Measurements from ENCODE around the gene IPP. TPM values are rescaled to one million over a fixed set of nuclear protein-coding genes. Genes with fewer than 3 reads are reported as not detected.

IPP gene
- total and polyA plus RNA-seq, 4 donors, result 18.5 to 23.2 (median 20.8) TPM

DNA sequence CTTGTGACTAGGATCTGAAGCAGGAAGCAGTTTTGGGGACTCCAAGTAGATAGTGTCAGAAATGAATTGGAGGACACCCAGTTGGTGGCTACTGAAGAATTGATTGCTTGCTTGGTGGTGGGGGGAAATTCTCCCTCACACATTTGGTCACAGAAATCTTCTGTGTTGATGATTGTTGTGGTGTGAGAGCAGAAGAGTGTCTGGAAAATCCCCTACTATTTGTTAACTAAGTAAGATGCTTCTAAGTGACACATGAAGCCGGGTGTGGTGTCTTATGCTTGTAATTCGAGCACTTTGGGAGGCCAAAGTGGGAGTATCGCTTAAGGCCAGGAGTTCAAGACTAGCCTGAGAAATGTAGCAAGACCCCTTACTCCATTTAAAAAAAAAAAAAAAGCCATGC is 22.5 kb upstream of the IPP start:
- no peak for DNase-seq (ENCODE audit: low read depth in 4 of 6, low spot score in 6 of 6)
- Histone ChIP-seq H3K9me3 (ENCODE audit: control insufficient read depth, insufficient read depth, low read length) (no peaks in the 10 kb centered on the region), H3K36me3 (ENCODE audit: control insufficient read depth, insufficient read depth, low read length) (no peaks in the 10 kb centered on the region), H3K4me1 (ENCODE audit: control insufficient read depth, insufficient read depth, low read length) (no peaks in the 10 kb centered on the region), H3K4me3 (ENCODE audit: low read depth, low read length) (no peak overlapping the region), H3K27me3 (ENCODE audit: control insufficient read depth, insufficient read depth, low read length) (no peaks in the 10 kb centered on the region), H3K27ac (ENCODE audit: low read depth, low read length) (no peak overlapping the region)
- no CpG with 5 or more reads among the region's 3 CpGs for WGBS (ENCODE audit: insufficient coverage)

DNA sequence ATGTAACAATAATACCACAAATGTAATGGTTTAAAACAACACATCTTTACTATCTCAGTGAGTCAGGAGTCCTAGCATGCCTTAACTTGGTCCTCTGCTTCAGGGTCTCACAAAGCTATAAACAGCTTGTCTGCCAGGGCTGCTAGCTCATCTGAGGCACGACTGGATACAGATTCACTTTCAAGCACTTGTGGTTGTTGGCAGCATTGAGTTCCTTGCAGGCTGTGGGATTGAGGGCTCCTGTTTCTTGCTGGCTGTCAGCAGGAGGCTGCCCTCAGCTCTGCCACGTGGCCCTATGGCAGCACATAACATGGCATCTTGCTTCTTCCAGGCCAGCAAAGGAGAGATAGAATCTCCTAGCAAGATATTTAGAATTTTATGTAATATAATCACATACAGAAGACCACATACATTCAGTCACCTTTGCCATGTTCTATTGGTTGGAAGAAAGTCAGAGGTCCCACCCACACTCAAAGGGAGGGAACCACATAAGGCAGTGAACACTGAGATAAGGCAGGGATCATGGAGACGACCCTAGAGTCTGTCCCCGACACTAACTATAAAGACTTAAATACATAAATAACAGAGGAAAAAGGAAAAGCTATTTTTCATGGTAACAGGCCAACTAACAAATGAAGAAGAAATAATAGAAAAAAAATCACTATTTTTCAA is 18.9 kb upstream of the IPP start:
- no peaks in the 10 kb centered on the region for H3K4me1 ChIP-seq (ENCODE audit: control insufficient read depth, insufficient read depth, low read length)
- DNase-seq (ENCODE audit: low read depth in 4 of 6, low spot score in 6 of 6), result peak in 1 of 6 donors; percentile 9

GRCh38 chr1:45767035-45767434 is 16.6 kb upstream of the IPP start:
- no peak overlapping the region for H3K4me3 ChIP-seq (ENCODE audit: low read depth, low read length)
- WGBS (ENCODE audit: insufficient coverage), result 80% methylated on average over 1 of the region's 6 CpGs
- H3K4me1 ChIP-seq (ENCODE audit: control insufficient read depth, insufficient read depth, low read length), result no peaks in the 10 kb centered on the region
- no peaks in the 10 kb centered on the region for H3K36me3 ChIP-seq (ENCODE audit: control insufficient read depth, insufficient read depth, low read length)
- no peak overlapping the region for H3K27ac ChIP-seq (ENCODE audit: low read depth, low read length)
- H3K27me3 ChIP-seq (ENCODE audit: control insufficient read depth, insufficient read depth, low read length), result no peaks in the 10 kb centered on the region
- H3K9me3 ChIP-seq (ENCODE audit: control insufficient read depth, insufficient read depth, low read length), result no peaks in the 10 kb centered on the region
- no peak for DNase-seq (ENCODE audit: low read depth in 4 of 6, low spot score in 6 of 6)

More for the DNA sequence above, 18.9 kb upstream of the IPP start:
- no peaks in the 10 kb centered on the region for H3K27me3 ChIP-seq (ENCODE audit: control insufficient read depth, insufficient read depth, low read length)
- H3K9me3 ChIP-seq (ENCODE audit: control insufficient read depth, insufficient read depth, low read length), result no peaks in the 10 kb centered on the region
- 20% methylated on average over 1 of the region's 4 CpGs for WGBS (ENCODE audit: insufficient coverage)
- no peak overlapping the region for H3K27ac ChIP-seq (ENCODE audit: low read depth, low read length)
- H3K36me3 ChIP-seq (ENCODE audit: control insufficient read depth, insufficient read depth, low read length), result no peaks in the 10 kb centered on the region
- no peak overlapping the region for H3K4me3 ChIP-seq (ENCODE audit: low read depth, low read length)

GRCh38 chr1:45765999-45766792 is 15.7 kb upstream of the IPP start:
- no peak overlapping the region for H3K27ac ChIP-seq (ENCODE audit: low read depth, low read length)
- DNase-seq (ENCODE audit: low read depth in 4 of 6, low spot score in 6 of 6), result no peak
- no peaks in the 10 kb centered on the region for H3K36me3 ChIP-seq (ENCODE audit: control insufficient read depth, insufficient read depth, low read length)
- WGBS (ENCODE audit: insufficient coverage), result 100% methylated on average over 2 of the region's 13 CpGs
- no peaks in the 10 kb centered on the region for H3K4me1 ChIP-seq (ENCODE audit: control insufficient read depth, insufficient read depth, low read length)
- H3K4me3 ChIP-seq (ENCODE audit: low read depth, low read length), result no peak overlapping the region
- H3K27me3 ChIP-seq (ENCODE audit: control insufficient read depth, insufficient read depth, low read length), result no peaks in the 10 kb centered on the region
- no peaks in the 10 kb centered on the region for H3K9me3 ChIP-seq (ENCODE audit: control insufficient read depth, insufficient read depth, low read length)

DNA sequence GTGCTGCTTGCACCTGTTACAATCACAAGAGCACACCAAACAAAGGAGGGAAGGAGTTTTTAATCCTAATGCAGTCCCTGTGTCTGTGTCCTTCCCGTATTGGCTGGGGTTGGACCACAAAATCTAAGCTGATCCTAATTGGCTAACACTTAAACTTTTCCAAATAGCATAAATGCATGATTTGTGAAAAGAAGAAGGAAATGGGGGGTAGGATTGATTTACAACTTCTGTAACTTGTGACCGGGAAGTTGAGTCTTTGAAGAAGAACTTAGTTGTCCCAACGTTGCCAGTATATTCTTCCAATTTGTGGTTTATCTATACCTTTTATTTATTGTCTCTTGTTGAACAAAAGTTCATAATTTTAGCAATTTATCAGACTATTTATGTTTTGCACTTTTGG is 11.8 kb upstream of the IPP start:
- Histone ChIP-seq H3K4me3 (ENCODE audit: low read depth, low read length) (no peak overlapping the region), H3K36me3 (ENCODE audit: control insufficient read depth, insufficient read depth, low read length) (no peaks in the 10 kb centered on the region), H3K4me1 (ENCODE audit: control insufficient read depth, insufficient read depth, low read length) (no peaks in the 10 kb centered on the region), H3K27ac (ENCODE audit: low read depth, low read length) (no peak overlapping the region), H3K9me3 (ENCODE audit: control insufficient read depth, insufficient read depth, low read length) (no peaks in the 10 kb centered on the region), H3K27me3 (ENCODE audit: control insufficient read depth, insufficient read depth, low read length) (no peaks in the 10 kb centered on the region)
- no peak for DNase-seq (ENCODE audit: low read depth in 4 of 6, low spot score in 6 of 6)
- no CpG with 5 or more reads among the region's 3 CpGs for WGBS (ENCODE audit: insufficient coverage)

DNA sequence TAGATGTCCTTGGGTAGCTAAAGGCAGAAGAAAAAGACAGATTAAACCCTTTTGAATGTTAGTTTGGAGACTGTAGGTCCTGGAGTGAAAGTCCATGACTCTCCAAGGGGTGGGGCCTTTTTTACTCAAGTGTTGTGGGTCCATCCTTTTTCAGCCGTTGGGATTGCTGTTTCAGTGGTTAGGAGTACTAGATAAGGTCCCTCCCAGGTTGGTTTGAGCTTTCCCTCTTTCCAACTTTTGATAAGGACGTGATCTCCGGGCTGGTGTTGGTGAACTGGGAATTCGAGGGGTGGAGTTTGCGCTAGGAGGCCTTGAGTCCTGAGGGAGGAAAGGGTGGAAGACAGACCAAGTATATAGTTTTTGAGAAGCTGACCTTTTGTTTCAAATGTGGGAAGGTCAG is 5.2 kb upstream of the IPP start:
- no peak for DNase-seq (ENCODE audit: low read depth in 4 of 6, low spot score in 6 of 6)
- 92% methylated on average over 5 of the region's 5 CpGs for WGBS (ENCODE audit: insufficient coverage)

DNA sequence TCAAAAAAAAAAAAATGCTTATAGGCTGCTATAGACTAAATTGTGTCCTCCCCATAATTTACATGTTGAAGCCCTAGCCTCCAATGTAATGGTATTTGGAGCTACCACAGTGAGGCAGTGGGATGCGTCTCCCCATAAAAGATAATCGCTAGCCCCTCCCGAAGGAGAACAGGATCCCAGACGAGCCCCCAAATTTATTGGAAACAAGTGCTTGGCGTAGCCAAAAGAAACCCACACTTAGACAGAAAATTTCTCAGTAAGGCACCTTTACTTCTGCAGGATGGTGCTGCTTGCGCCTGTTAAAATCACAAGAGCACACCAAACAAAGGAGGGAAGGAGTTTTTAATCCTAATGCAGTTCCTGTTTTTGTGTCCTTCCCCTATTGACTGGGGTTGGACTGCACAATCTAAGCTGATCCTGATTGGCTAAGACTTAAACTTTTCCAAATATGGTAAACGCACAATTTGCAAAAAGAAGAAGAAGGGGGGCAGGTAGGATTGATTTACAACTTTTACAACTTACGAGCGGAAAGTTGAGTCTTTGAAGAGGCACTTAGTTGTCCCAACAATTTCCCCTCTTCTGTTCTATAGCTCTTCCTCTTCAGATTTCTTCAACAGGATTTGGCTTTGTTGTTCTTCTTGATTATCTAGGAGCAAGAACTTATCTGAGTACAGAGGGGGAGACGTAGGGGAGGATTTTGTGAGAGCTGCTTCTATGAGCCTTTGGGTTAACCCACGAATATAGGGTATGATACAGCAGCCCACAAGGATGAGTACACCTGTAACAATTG is 3.0 kb upstream of the IPP start:
- peaks cover 12% of the 10 kb centered on the region for H3K4me1 ChIP-seq (ENCODE audit: control insufficient read depth, insufficient read depth, low read length)
- H3K27me3 ChIP-seq (ENCODE audit: control insufficient read depth, insufficient read depth, low read length), result no peaks in the 10 kb centered on the region
- H3K36me3 ChIP-seq (ENCODE audit: control insufficient read depth, insufficient read depth, low read length), result no peaks in the 10 kb centered on the region
- DNase-seq (ENCODE audit: low read depth in 4 of 6, low spot score in 6 of 6), result no peak
- 89% methylated on average over 7 of the region's 11 CpGs for WGBS (ENCODE audit: insufficient coverage)
- H3K27ac ChIP-seq (ENCODE audit: low read depth, low read length), result no peak overlapping the region
- no peaks in the 10 kb centered on the region for H3K9me3 ChIP-seq (ENCODE audit: control insufficient read depth, insufficient read depth, low read length)
- no peak overlapping the region for H3K4me3 ChIP-seq (ENCODE audit: low read depth, low read length)

More for the DNA sequence above, 5.2 kb upstream of the IPP start:
- Histone ChIP-seq H3K27me3 (ENCODE audit: control insufficient read depth, insufficient read depth, low read length) (no peaks in the 10 kb centered on the region), H3K27ac (ENCODE audit: low read depth, low read length) (no peak overlapping the region), H3K9me3 (ENCODE audit: control insufficient read depth, insufficient read depth, low read length) (no peaks in the 10 kb centered on the region), H3K4me3 (ENCODE audit: low read depth, low read length) (no peak overlapping the region), H3K36me3 (ENCODE audit: control insufficient read depth, insufficient read depth, low read length) (no peaks in the 10 kb centered on the region), H3K4me1 (ENCODE audit: control insufficient read depth, insufficient read depth, low read length) (peaks cover 5% of the 10 kb centered on the region)

GRCh38 chr1:45752441-45753052 is 2.1 kb upstream of the IPP start:
- no peak for DNase-seq (ENCODE audit: low read depth in 4 of 6, low spot score in 6 of 6)
- Histone ChIP-seq H3K36me3 (ENCODE audit: control insufficient read depth, insufficient read depth, low read length) (no peaks in the 10 kb centered on the region), H3K4me1 (ENCODE audit: control insufficient read depth, insufficient read depth, low read length) (peaks cover 12% of the 10 kb centered on the region), H3K4me3 (ENCODE audit: low read depth, low read length) (no peak overlapping the region), H3K27ac (ENCODE audit: low read depth, low read length) (no peak overlapping the region), H3K9me3 (ENCODE audit: control insufficient read depth, insufficient read depth, low read length) (no peaks in the 10 kb centered on the region), H3K27me3 (ENCODE audit: control insufficient read depth, insufficient read depth, low read length) (no peaks in the 10 kb centered on the region)
- 60% methylated on average over 1 of the region's 2 CpGs for WGBS (ENCODE audit: insufficient coverage)

- H3K9me3 ChIP-seq (ENCODE audit: control insufficient read depth, insufficient read depth, low read length), result no peaks in the 10 kb centered on the region
- H3K4me1 ChIP-seq (ENCODE audit: control insufficient read depth, insufficient read depth, low read length), result peaks cover 12% of the 10 kb centered on the region
- no peak for DNase-seq (ENCODE audit: low read depth in 4 of 6, low spot score in 6 of 6)
- peaks cover under 1% of the 10 kb centered on the region for H3K36me3 ChIP-seq (ENCODE audit: control insufficient read depth, insufficient read depth, low read length)
- H3K27ac ChIP-seq (ENCODE audit: low read depth, low read length), result no peak overlapping the region
- H3K4me3 ChIP-seq (ENCODE audit: low read depth, low read length), result no peak overlapping the region
- 100% methylated on average over 1 of the region's 2 CpGs for WGBS (ENCODE audit: insufficient coverage)
- H3K27me3 ChIP-seq (ENCODE audit: control insufficient read depth, insufficient read depth, low read length), result no peaks in the 10 kb centered on the region
These were observed 1.6 kb upstream of the IPP start for GRCh38 chr1:45752014-45752413.

All from spinal cord (tissue), 10 donors.